KOPT-K1 (cell line): ENCODE measurements around the gene STOX2.

ENCODE experiments used
- H3K27ac ChIP-seq: fragments of 200-600 bp; sonication (generic); 2 replicates; pipeline ENCODE4 v1.5.1; 2016; ENCODE audit warnings: antibody characterized with exemption, mild to moderate bottlenecking, low read depth, low read length; ENCODE audit not compliant: poor library complexity, severe bottlenecking
- H3K36me3 ChIP-seq: fragments of 200-600 bp; sonication (generic); 2 replicates; pipeline ENCODE4 v1.5.1; 2017; ENCODE audit warnings: antibody characterized with exemption, mild to moderate bottlenecking, low read length, moderate library complexity; ENCODE audit not compliant: insufficient read depth
- H3K9me3 ChIP-seq: fragments of 200-600 bp; sonication (generic); 2 replicates; pipeline ENCODE4 v1.5.1; 2017; ENCODE audit warnings: antibody characterized with exemption, low read length, mild to moderate bottlenecking; ENCODE audit not compliant: insufficient read depth, poor library complexity, severe bottlenecking

STOX2 gene

DNA sequence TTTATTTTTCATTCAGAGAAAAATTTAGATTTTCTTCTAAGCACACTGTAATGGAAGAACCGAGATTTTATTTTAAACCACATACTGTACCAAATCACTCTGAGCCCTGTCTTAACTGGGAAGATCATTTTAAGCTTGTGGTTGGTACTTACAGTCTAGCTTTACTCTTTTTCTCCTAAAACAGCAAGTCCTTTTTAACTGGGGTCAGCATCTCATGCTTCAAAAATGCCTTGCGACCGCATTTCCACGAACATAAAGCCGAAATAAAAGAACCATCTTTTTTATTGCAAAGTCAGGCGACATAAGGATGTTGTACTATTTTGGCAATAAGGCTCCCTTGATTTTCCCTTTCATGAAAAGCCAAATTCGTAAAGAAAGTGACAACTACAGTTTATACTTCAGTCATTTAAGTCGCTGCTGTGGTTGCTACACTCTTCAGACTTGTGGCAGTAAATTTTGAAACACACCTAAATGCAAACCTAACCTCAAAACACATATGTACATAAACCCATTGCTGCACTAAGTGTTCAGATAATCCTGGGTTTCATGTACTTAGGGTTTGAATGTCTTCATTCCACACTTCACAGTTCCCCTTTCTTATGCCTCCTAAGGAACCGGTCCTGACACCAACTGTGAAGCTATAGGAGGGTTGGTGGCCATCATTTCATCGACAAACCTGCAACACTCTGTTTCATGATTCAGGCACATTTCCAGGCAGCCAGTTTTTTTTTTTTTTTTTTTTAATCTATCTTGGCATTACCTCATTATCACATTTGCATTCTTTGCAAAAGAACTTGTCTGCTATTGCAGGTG, 3.0 kb downstream of the STOX2 start:
- no peaks in the 10 kb centered on the region for H3K36me3 ChIP-seq

DNA sequence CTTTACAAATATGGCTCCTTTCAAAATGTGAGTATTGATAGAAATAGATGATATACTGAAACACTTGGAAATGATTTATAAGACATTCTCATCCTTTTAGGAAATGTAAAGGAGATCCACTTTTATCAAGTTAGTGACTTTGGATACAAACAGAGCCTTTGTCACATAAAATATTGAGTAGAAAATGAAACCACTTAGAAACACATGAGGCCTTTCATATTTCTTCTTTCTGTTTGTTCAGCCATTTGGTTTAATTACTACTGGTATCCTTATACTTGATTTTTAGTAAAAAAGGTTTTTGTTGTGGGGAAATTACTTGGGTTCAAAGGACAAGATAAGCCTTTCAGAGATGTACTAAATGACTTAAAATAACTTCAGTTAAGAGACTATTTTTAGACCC, 4.1 kb downstream of the STOX2 start:
- H3K27ac ChIP-seq, result no peak overlapping the region
- H3K9me3 ChIP-seq, result no peaks in the 10 kb centered on the region
- no peaks in the 10 kb centered on the region for H3K36me3 ChIP-seq

More for the DNA sequence above, 3.0 kb downstream of the STOX2 start:
- Histone ChIP-seq H3K27ac (no peak overlapping the region), H3K9me3 (no peaks in the 10 kb centered on the region)

DNA sequence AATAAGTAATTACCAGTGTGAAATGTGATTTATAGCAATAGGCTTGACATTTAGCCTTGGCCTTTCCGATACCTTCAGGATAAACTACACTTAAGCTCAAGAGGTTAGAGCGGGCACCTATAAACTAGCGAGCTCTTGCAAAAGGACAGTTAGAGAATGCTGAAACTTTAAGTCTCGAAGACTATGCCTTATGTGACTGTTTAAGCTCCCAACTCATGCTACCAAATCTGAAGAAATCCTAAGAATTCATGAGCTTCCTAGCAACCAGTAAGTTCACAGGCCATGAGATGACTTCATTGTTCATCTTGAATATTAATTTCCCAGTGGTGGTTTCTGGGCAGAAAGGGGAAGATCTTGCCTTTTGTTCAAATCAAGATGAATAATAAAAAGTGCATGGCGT, 4.7 kb downstream of the STOX2 start:
- Histone ChIP-seq H3K36me3 (no peaks in the 10 kb centered on the region), H3K9me3 (no peaks in the 10 kb centered on the region), H3K27ac (no peak overlapping the region)

DNA sequence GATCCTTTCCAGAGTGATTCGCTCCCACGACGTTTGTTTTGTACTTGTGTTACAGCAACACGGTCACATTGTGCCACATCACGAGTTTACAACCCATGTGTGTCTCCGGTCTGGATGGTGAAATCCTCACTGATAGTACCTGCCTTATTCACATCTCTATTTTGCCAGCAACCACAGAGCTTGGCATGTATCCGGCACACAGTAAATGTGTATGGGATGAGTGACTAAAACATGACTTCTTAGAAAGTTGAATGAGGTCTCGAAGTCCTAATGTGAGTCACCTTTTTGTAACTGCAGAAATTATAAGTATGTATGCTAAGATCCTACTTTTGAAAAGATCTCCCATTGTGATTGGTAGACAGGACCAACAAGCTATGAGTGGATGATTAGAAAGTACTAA, 7.5 kb downstream of the STOX2 start:
- Histone ChIP-seq H3K27ac (no peak overlapping the region), H3K9me3 (no peaks in the 10 kb centered on the region), H3K36me3 (no peaks in the 10 kb centered on the region)

DNA sequence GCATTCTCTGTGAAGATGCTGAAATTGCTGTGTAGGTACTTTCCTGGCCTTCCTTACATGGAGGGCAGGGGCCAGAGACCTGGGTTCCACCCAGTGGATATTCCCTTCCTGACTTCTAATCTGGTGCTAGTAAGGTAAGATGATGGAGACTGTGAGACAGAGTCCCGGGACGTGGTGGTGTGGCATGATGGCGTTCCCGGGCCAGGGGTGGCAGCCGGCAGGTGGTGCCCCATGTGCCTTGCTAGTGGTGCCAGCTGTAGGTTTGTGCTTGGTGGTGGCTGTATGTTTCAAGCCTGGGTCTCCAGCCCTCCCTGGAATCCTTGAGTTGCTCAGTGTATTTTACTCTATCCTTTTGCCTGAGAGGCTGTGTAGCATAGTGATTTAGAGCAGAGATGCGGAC, 10.9 kb downstream of the STOX2 start:
- H3K9me3 ChIP-seq, result no peaks in the 10 kb centered on the region
- H3K27ac ChIP-seq, result no peak overlapping the region
- H3K36me3 ChIP-seq, result no peaks in the 10 kb centered on the region

DNA sequence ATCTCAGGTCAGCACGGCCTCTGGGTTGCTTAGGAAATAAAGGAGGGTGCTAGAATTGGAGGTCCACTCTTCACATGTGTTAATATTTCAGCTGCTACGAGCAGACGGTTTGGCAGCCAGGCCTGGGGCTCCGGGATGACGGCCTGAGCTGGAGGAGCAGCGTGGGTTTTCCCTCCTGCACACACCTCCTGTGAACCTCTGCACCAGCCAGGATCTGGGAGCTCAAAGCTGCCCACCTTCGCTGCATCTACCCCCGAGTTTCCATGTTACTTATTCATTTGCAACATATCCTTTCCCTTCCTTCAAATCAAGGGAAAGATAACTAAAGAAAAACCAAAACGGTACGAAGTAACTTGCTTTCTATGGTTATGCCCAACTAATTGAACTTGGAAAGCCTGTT, 13.6 kb downstream of the STOX2 start:
- no peak overlapping the region for H3K27ac ChIP-seq
- no peaks in the 10 kb centered on the region for H3K36me3 ChIP-seq

DNA sequence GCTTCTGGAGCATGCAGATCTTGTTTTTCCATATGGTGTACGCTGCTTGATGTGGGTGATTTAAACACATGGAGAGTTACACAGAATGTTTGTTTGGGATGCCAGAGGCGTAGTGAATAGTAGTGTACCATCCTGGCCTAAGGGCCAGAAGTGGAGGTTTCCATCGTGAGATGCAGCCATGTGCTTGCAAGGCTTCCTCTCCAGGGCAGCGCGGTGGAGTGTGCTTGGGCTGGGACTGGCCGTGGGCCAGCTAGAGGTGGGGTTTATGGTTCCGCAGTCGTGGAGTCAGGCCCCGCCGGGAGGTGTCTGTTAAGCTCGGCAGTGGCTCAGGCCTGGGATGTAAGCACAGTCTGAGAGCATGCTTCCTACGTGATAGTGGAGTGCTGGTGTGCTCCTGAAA, 14.0 kb downstream of the STOX2 start:
- no peaks in the 10 kb centered on the region for H3K9me3 ChIP-seq
- no peak overlapping the region for H3K27ac ChIP-seq
- H3K36me3 ChIP-seq, result no peaks in the 10 kb centered on the region

More for the DNA sequence above, 13.6 kb downstream of the STOX2 start:
- no peaks in the 10 kb centered on the region for H3K9me3 ChIP-seq

DNA sequence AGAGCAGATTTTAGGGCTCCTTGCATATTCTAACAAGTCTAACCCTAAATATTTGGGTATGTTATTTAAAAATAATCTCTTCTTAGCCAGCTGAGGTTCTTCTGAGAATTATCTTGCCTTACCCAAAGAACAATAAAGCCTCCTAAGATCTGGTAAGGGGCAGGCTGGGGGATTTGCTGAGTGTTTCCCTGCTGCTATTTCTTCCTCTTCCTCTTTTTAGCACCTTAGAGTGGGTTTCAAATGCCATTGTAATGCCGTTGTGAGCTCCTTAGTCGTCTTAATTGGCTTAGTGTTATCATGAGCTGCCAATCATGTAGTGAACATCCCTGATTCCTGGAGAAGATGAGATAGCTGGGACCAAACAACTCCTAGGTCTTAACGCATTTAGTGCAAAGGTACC, 15.4 kb downstream of the STOX2 start:
- H3K36me3 ChIP-seq, result no peaks in the 10 kb centered on the region
- no peaks in the 10 kb centered on the region for H3K9me3 ChIP-seq
- H3K27ac ChIP-seq, result no peak overlapping the region

DNA sequence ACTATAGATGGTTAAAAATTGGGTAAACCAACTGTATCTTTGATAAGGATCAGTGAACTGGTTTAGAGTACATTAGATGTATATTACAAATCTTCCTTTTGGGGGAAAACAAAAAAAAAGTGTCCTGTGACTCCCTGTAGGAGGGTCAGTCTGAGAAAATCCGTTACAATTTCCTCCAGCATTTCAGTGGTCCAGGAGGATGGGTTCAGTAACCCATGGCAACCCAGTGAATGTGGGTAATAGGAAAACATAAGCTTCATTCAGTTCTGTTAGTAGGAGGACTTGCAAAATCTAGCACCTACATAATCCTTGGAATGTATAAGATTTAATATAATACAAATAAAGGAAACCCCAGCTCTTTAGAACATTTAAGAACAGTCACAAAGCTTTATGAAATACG, 16.2 kb downstream of the STOX2 start:
- H3K36me3 ChIP-seq, result no peaks in the 10 kb centered on the region
- H3K9me3 ChIP-seq, result no peaks in the 10 kb centered on the region
- no peak overlapping the region for H3K27ac ChIP-seq

DNA sequence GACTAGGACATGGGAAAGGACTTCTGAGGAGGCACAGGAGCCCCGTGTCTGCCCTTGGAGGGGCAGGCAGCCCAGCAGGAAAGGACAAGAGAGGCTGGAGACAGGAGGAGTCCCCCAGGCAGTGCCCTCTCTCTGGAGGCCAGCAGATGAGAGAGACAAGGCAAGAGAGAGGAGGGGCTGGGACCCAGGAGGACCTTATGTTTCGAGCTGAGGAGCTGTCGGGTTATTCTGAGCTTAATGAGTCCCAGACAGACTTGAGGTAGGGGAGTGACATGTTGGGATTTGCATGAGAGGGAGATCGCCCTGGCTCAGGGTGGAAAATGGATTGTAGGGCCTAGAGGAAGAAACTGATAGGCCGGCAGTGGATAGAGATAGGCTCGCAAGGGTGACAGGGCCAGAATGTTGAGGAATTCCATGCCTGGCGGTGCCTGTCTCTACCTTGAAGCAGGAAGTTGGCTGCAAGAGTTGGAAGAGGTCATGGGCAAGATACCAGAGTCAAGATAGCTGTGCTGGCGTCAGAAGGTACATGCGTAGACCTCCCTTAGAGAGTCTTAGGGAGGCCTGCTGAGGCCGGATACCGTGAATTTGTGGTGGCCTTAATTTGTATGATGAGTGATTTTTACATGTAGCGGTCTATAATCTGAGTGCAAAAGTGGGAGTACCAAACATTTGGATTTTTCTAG, 19.4 kb downstream of the STOX2 start:
- H3K36me3 ChIP-seq, result no peaks in the 10 kb centered on the region
- no peak overlapping the region for H3K27ac ChIP-seq
- no peaks in the 10 kb centered on the region for H3K9me3 ChIP-seq

DNA sequence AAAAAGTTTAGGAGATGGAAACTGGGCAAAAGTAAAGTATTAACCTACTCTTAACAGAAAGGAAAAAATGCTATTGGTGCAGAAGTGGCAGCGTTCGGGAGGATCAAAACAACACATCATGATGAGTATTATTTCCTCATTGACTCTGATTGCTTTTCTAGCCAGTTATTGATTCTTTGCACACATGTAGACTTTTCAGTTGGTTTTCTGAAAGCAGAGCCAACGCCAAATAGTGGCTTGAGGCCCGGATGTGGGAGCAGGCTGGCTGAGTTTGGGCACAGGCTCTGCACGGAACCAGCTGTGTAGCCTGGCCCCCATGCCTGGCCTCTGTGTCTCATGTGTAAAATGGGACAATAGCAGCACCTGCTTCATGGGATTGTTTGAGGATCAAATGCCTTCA, 21.8 kb downstream of the STOX2 start:
- Histone ChIP-seq H3K9me3 (no peaks in the 10 kb centered on the region), H3K27ac (no peak overlapping the region), H3K36me3 (no peaks in the 10 kb centered on the region)

DNA sequence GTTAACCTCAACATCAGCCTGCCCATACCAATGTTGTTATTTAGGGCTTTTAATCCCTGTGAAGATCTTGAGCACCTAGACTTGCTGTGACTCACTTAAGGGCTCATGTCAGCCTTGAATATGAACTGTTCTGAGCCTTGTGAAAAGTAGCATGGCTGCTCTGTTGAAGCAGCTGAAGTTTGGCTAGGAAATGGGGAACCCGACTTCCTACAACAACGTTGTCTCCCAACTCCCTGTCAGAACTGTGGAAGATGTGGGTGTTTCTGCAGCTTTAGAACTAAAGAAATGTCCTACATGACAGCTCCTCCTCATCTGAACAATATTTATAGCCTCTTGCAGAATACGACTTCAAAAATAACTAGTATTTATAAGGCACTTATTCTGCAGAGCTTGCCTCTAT, 27.5 kb downstream of the STOX2 start:
- H3K9me3 ChIP-seq, result no peaks in the 10 kb centered on the region

DNA sequence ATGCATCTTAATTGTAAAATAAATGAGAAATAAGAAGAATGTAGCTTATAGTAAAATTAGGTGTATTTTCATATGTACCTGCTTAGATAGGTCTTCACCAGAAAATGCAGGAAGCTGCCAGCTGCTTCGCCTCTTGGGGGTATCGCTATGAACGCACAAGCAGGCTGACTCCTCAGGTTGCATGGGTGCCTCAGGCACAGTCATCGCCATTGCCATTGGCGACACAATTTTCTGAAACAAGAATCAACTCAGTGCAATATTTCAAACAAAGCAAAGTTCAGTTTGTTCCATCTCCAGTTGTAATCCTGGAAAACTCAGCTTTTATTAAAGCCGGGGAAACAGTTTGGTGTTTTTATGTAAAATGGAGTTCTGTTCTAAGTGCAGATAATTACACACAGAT, 29.7 kb downstream of the STOX2 start:
- Histone ChIP-seq H3K36me3 (no peaks in the 10 kb centered on the region), H3K9me3 (no peaks in the 10 kb centered on the region), H3K27ac (no peak overlapping the region)

More for the DNA sequence above, 27.5 kb downstream of the STOX2 start:
- Histone ChIP-seq H3K27ac (no peak overlapping the region), H3K36me3 (no peaks in the 10 kb centered on the region)

DNA sequence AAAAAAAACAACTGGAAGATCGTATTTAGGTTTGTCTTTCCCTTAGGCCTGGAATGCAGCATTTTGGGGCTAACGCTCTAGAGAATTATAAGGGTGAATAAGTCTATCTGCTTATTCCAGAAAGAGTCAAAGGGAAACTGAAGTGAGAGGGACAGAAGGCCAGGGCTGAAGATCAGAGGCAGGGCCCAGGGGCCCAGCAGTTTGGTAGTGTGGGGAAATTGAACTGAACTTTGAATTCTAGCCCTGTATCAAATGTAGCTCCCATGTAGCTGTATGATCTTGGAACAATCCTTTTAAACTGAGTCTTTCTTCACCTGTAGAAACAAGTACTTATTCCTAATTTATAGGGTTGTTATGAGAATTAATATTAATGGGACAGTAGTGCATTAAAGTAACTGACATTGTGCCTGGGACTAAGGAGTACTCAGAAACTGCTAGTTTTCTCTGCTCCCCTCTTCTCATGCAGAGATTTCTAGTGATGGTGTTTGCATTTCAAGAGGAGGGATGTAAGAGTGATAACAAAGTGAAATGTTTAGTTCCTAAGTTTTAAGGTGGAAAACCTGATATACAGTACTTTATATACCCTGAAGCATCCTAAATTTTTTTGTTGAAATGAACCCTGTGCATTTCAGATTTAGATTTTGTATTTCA, 30.4 kb downstream of the STOX2 start:
- Histone ChIP-seq H3K27ac (no peak overlapping the region), H3K9me3 (no peaks in the 10 kb centered on the region), H3K36me3 (no peaks in the 10 kb centered on the region)

DNA sequence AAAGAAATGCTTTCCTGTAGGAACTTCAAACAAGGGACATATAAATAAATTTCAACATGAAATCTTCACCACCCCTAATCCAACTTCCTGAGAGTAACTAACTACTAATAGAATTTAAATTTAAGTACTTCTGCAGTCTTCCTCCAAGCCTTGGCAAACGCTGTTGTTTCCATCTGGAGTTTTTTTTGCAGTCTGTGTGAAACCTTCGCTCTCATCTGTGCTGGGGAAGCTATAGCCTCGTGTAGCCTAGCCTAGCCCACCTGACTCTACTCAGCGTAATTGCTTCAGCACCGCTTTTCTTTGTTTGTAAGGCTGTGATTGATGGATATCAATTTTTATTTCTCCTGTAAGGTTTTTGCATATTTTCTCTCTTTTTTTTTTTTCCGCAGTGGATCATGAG, 30.9 kb downstream of the STOX2 start:
- H3K9me3 ChIP-seq, result no peaks in the 10 kb centered on the region
- no peaks in the 10 kb centered on the region for H3K36me3 ChIP-seq
- H3K27ac ChIP-seq, result no peak overlapping the region
